Measurements from ENCODE around the gene HIGD1A.

The HIGD1A gene

DNA sequence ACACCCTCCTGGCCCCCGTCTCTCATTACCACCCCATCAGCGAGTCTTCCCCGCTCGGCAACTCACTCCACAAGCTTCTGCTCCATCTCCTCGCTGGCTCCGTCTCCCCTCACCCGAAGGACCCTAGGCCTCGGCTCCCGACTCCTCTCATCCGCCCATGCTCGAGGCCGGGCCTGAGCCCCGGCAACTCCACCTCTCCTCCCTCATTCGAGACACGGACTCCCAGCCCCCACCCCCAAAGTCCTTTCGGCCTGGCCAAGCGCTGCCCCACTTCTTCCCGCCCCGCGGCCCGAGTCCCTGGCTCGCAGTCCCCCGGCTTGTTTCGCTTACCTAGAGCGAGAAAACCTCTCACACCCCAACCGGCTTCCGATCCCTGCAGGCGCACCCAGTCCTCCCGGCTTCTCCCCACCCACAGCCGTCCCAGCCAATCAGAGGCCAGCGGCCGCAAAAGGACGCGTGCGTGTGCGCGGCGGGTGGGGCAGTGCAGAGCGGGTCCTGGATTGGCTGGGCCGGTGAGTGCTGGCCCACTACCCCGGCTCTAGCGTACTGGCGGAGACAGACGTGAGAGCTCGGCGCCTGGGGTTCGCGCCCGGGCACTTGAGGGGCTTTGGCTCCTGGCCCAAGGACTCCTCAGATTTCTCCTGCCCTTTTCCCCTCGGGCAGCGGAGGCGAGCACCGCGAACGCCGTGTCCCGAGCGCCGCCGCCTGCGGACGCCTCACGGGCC is at the start of gene HIGD1A:
Gene HIGD1A (minus strand): TSS at position 385 of the 725 bp plus-strand sequence. CDS start 10,237 bp downstream, outside the sequence.
- peak; percentile 99 for ATAC-seq
- peak within 1 kb of the TSS; percentile 95 to 96 for H3K27ac Mint-ChIP-seq
- peak; percentile 91 to 94 for DNase-seq
- peaks cover 56% of the 10 kb centered on the region for H3K4me1 Mint-ChIP-seq
- peak within 1 kb of the TSS; percentile 94 to 98 for H3K4me3 Mint-ChIP-seq
- H3K9me3 Mint-ChIP-seq: no peaks in the 10 kb centered on the region
- peaks cover 14% of the 10 kb centered on the region for H3K27me3 Mint-ChIP-seq

DNA sequence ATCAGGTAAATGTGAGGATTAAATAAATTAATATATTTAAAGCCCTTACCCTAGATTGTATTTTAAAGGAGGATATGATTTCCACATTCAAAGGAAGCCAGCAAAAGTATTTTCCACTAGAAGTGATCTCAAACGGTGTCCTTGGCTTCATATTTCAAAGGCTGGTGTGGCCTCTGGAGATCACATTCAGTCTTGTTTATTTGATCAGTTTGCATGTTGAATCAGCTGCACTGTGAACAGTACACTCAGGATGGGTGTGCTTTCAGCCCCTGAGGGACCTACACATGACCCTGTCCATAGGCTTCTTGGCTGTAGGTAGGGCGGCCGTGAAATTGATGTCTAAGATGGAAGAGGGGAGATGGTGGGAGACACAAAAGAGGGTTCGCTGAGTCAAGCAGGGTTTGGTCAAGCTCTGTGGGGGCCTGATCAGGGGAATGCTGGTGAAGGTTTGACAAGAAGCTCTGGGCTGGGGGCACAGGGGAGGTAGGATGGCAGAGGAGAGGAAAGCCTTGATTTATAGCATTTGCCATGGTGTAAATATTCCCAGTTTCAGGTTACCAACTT is 49.5 kb upstream of the HIGD1A start:
- H3K9me3 Mint-ChIP-seq: no peaks in the 10 kb centered on the region
- no peaks in the 10 kb centered on the region for H3K4me1 Mint-ChIP-seq

DNA sequence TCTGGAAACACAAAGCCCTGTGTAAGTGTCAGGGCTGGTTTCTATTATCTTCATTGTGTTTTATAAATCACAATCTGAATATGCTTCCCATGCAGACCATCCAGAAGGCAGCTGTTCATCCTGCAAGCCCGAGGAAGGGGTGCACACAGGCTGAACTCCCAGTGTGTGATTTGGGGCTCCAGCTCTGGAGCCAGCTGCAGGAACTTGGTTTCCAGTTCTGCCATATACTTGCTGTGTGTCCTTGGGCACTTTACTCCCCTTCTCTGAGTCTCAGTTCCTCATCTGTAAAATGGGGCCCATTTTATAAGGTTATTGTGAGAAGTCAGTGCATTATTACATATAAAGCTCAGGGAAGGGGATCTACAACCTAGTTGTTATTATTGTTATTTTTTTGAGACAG is 48.8 kb upstream of the HIGD1A start:
- no peak for DNase-seq
- Mint-ChIP-seq H3K4me3 (no peak overlapping the region), H3K27ac (no peak overlapping the region), H3K27me3 (no peaks in the 10 kb centered on the region), H3K9me3 (no peaks in the 10 kb centered on the region), H3K4me1 (no peaks in the 10 kb centered on the region)
- ATAC-seq: no peak

More for the DNA sequence above, 49.5 kb upstream of the HIGD1A start:
- ATAC-seq (no peak), DNase-seq (no peak)
- H3K4me3 Mint-ChIP-seq: no peak overlapping the region
- no peak overlapping the region for H3K27ac Mint-ChIP-seq
- no peaks in the 10 kb centered on the region for H3K27me3 Mint-ChIP-seq

DNA sequence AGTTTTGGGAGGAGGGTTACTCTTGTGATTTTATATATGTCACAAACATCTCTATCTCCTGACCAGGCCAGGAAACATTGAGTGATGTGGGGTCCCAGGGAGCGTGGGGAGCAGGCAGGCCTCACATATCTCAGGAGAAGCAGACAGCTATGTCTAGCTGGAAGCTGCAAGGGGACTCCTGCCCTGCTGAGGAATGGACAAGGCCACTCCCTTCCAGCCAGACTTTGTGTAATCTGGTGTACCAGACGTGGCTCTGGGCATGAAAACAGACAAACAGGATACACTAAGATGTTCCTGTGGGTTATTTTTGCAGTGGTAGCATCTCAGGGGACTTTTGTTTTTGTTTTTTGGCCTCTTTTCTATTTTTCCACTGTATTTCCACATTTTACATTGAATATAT is 48.2 kb upstream of the HIGD1A start:
- H3K27me3 Mint-ChIP-seq: no peaks in the 10 kb centered on the region
- H3K4me3 Mint-ChIP-seq: no peak overlapping the region
- H3K9me3 Mint-ChIP-seq: no peaks in the 10 kb centered on the region
- ATAC-seq (no peak), DNase-seq (no peak)
- H3K27ac Mint-ChIP-seq: no peak overlapping the region
- H3K4me1 Mint-ChIP-seq: peaks cover 3% of the 10 kb centered on the region

DNA sequence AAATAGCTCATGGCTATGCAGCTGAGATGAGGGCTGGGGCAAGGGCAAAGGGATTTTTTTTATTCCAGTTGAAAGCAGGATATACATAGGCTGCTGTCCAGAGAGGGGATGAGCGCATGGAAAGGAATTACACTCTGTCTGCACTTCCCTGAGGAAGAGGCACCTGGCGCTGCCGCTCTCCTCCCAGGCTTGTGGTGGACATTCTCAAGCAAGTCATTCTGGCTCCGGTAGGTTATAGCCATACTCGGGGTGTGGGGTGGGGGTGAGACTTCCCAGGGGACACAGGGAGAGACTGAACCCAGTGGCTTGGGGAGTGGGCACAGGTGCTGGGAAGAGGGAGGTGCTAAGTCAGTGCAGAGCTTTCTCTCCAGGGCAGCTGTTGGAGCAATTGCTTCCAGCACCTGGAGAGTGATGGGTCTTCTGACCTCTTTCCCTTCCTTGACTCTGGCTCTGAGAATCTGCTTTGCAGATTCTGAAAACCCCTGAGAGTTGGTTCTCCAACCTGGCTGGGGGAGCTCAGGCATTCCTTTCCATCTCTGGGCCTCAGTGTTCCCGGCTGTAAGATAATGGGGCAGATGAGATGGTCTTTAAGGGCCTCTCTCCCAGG is 47.0 kb upstream of the HIGD1A start:
- Mint-ChIP-seq H3K4me3 (no peak overlapping the region), H3K27me3 (no peaks in the 10 kb centered on the region), H3K9me3 (no peaks in the 10 kb centered on the region), H3K27ac (no peak overlapping the region), H3K4me1 (peaks cover 14% of the 10 kb centered on the region)
- ATAC-seq: no peak
- DNase-seq: no peak

DNA sequence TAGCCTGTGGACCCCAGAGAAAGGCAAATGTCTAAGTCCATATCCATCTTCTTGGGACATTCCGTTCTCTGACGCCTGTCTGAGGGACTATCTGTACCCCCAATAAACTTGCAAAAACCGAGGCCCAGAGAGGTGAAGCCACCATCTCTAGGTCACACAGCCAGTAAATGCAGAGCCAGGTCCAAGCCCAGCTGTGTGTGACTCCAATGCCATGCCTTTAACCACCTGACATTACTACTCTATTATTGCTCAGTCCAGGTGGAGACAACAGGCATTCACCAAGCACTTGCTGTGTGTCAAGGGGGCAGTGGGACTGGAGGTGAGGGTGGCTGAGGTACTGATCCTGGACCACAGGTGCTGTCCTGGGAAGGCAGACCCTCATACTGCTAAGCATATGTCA is 46.0 kb upstream of the HIGD1A start:
- Mint-ChIP-seq H3K4me1 (peaks cover 18% of the 10 kb centered on the region), H3K4me3 (no peak overlapping the region), H3K27ac (no peak overlapping the region), H3K27me3 (no peaks in the 10 kb centered on the region), H3K9me3 (no peaks in the 10 kb centered on the region)
- ATAC-seq: no peak
- DNase-seq: no peak

DNA sequence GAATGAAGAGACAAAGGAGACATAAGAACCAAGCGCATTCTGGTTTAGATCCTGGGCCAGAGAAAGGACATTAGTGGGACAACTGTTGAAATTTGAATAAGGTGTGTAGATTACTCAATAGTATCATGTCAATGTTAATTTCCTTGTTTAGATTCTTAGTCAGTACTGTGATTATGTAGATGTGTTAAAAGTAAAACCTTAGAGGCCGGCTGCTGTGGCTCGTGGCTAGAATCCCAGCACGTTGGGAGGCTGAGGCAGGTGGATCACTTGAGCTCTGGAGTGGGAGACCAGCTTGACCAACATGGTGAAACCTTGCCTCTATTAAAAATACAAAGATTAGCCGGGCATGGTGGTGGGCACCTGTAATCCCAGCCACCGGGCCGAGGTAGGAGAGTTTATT is 44.7 kb upstream of the HIGD1A start:
- Mint-ChIP-seq H3K9me3 (no peaks in the 10 kb centered on the region), H3K4me1 (peaks cover 18% of the 10 kb centered on the region), H3K27ac (no peak overlapping the region), H3K4me3 (no peak overlapping the region), H3K27me3 (peaks cover 2% of the 10 kb centered on the region)
- no peak for ATAC-seq
- DNase-seq: no peak

DNA sequence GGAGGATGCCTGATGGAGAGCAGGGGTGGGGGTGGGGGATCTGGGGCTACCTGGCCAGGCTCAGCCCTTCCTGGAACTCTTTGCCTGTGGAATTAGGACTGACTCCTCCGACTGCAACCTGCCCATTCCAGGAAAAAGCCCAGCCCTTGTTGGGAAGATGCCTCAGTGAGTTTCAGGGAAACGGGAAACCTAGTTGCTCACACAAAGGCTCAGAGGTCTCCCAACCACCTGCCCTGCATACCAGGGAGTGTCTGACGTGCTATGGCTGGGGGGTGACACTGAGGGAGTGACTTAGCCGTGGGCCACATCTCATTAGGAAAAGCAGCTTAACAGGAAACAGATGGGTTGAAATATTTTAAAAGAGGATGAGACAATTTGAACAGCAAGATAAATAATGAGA is 43.4 kb upstream of the HIGD1A start:
- peak overlapping the region in 1 of 2 donors; percentile 96 for H3K27ac Mint-ChIP-seq

DNA sequence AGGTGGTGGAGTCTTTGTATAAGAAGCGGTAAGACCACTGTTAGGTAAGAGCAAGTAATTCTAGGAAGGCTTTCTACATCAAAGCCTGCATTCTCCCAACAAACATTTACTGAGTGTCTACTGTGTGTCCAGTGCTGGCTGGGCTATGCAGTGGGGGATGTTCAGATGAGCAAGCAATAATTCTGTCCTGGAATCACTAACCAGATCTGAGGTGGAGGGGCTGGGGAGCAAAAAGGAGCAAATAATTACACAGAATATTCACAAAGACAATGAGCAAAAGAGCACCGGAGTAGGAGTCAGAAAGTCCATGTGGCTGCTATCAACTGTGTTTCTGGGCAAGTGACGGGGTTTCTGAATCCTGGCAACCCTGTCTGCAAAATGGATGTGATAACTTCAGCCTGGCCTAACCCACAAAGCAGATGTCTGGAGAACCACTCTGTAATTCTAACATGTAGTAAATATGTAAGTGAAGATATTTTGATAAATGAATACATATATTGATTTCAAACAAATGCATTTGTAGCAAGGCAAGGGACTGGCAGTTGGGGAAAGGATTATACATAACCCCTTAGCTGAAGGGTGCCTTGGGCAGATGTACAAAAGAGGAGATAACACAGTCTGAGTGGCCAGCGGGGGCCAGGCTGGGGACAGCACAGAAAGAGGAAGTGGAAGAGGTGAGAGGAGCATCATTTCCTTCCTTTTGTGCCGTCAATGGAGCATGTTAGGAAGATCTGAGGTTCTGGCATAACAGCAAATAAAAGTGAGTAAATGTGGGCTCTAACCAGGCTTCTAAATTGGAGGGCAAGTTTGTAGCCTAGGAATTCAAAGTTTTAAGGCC is 42.6 kb upstream of the HIGD1A start:
- H3K4me3 Mint-ChIP-seq: peak overlapping the region; percentile 70 to 72
- no peak for DNase-seq
- H3K4me1 Mint-ChIP-seq: peaks cover 18% of the 10 kb centered on the region

More for the DNA sequence above, 43.4 kb upstream of the HIGD1A start:
- H3K4me1 Mint-ChIP-seq: peaks cover 18% of the 10 kb centered on the region
- H3K9me3 Mint-ChIP-seq: no peaks in the 10 kb centered on the region
- H3K27me3 Mint-ChIP-seq: peaks cover 9% of the 10 kb centered on the region
- ATAC-seq: no peak
- peak overlapping the region; percentile 70 to 72 for H3K4me3 Mint-ChIP-seq
- DNase-seq: no peak

DNA sequence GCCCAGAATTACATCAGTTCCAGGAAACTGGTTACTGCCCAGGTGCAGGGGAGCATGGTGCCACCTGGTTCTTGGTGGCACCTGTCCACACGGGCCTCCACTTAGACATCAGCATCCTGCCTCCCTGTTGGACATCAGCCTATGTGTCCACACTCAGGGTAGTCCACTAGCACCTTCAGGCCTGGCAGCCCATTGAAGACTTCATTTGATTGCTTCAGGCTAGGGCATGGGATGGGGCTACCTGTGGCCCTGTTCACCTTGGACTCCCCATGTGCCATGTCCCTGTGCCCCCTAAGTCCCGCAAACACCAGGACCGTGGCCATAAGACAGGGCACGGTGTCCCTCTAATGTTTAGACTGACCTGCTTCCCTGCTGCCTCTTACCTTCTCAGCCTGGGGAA is 40.5 kb upstream of the HIGD1A start:
- Mint-ChIP-seq H3K4me1 (peaks cover 19% of the 10 kb centered on the region), H3K27me3 (peaks cover 9% of the 10 kb centered on the region), H3K27ac (no peak overlapping the region), H3K4me3 (no peak overlapping the region), H3K9me3 (no peaks in the 10 kb centered on the region)
- DNase-seq (no peak), ATAC-seq (no peak)

More for the DNA sequence above, 42.6 kb upstream of the HIGD1A start:
- Mint-ChIP-seq H3K27me3 (peaks cover 9% of the 10 kb centered on the region), H3K9me3 (no peaks in the 10 kb centered on the region), H3K27ac (peak overlapping the region; percentile 65 to 96)
- ATAC-seq: peak; percentile 79

DNA sequence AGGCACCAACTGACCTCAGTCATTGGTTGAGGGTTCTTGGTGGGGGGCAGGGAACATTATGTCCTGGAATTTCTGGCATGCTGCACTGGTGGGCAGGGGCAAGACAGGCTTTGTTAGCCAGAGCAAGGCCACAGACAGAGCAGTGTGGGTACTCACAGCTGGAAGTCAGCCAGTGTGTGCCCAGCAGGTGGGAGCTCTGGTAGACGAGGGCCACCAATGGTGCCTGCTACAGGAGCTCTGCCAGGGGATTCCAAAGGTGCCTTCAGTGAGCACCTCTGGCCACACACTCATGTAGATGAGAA is 40.1 kb upstream of the HIGD1A start:
- Mint-ChIP-seq H3K9me3 (no peaks in the 10 kb centered on the region), H3K27ac (no peak overlapping the region), H3K4me3 (no peak overlapping the region), H3K4me1 (peaks cover 23% of the 10 kb centered on the region), H3K27me3 (peaks cover 9% of the 10 kb centered on the region)
- DNase-seq: no peak
- ATAC-seq: no peak

DNA sequence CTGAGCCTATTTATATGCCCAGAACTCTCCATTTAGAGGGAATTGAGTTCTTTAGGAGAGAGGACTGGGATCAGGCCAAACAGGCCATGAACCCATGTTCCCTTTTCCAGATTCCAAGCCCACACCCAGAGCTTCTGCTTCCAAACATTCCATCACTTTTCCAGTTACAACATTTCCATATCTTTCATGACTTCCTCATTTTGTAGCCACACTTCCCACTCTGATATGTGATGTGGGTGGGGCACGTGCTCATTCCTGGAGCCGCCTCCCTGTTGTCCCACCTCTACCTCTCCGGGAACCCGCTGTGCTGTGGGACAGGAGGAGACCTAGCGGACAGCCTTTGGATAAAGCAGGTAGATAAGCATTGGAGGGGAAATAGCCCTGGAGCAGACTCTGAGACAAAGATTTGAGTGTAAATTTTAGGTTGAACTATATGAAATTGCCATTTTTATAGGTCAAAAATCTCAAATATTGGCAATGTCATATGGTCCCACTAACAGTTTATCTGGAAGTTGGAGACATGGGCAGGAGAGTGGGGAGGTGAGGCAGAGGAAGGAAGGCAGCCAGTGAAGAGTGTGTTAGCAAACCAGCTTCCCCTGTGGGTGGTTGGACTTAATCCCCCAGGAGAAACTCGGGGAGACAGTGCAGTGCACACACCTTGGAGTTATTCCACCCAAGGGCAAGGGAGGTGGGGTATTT is 39.6 kb upstream of the HIGD1A start:
- H3K4me3 Mint-ChIP-seq: no peak overlapping the region
- H3K27me3 Mint-ChIP-seq: peaks cover 9% of the 10 kb centered on the region
- no peaks in the 10 kb centered on the region for H3K9me3 Mint-ChIP-seq
- DNase-seq (no peak), ATAC-seq (no peak)
- H3K4me1 Mint-ChIP-seq: peaks cover 23% of the 10 kb centered on the region
- no peak overlapping the region for H3K27ac Mint-ChIP-seq

DNA sequence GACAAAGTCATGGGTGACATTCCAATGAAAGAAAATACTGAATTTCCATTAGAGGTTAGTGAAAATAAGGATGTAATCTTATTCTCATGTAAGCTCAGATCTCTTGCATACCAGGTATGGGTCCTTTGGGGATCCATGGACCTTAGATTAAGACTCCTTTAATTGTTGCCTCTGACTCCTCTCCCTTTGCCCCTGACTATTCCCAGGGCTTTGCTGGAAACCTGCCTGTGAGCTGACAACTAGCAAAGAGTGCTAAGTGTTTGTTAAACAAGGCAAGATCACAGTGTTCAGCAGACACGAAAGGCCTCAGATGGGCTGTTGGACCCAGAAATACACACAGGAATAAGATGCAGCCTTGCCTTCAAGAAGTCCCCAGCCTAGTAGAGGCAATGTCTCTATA is 37.0 kb upstream of the HIGD1A start:
- DNase-seq (no peak), ATAC-seq (no peak)
- Mint-ChIP-seq H3K4me1 (peaks cover 8% of the 10 kb centered on the region), H3K4me3 (no peak overlapping the region), H3K9me3 (no peaks in the 10 kb centered on the region), H3K27ac (no peak overlapping the region), H3K27me3 (peaks cover 9% of the 10 kb centered on the region)

DNA sequence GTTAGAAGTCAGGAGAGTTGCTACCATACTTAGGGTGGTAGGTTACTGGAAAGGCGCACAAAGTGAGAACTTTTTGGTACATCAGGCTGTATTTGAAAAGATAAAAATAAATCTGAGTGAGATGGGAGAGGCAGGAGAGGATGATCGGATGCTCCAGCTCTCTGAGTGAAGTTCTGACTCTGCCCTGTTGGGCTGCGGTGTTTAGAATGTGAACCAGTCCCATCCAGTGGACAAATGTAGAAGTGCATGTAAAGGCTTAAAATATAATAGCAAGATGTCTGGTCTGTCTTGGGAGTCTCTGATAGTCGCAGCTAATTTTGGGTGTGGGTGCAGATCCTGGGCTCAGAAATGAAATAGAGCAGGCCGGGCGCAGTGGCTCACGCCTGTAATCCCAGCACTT is 35.3 kb upstream of the HIGD1A start:
- no peaks in the 10 kb centered on the region for H3K9me3 Mint-ChIP-seq
- H3K4me1 Mint-ChIP-seq: peaks cover 5% of the 10 kb centered on the region
- peak; percentile 19 to 34 for DNase-seq
- H3K27me3 Mint-ChIP-seq: peaks cover 16% of the 10 kb centered on the region
- no peak overlapping the region for H3K27ac Mint-ChIP-seq
- peak; percentile 93 for ATAC-seq
- H3K4me3 Mint-ChIP-seq: no peak overlapping the region

DNA sequence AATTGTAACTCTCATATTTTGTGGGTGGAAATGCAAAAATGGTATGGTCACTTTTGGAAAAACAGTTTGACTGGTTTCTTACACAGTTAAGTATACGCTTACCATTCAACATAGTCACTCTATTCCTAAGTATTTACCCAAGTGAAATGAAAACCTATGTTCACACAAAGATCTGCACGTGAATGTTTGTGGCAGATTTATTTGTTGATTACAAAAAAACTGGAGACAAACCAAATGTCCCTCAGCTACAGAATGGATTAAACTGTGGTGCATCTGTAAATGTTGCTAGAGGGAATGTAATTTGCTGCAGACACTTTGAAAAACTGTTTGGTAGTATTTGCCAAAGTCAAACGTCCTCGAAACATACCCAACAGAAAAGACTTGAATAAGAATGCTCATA is 34.3 kb upstream of the HIGD1A start:
- Mint-ChIP-seq H3K9me3 (no peaks in the 10 kb centered on the region), H3K27ac (no peak overlapping the region)

More for the DNA sequence above, 34.3 kb upstream of the HIGD1A start:
- Mint-ChIP-seq H3K4me3 (no peak overlapping the region), H3K4me1 (peaks cover 5% of the 10 kb centered on the region), H3K27me3 (peaks cover 9% of the 10 kb centered on the region)
- no peak for ATAC-seq
- no peak for DNase-seq

Measured in stimulated activated naive CD8-positive, alpha-beta T cell treated with anti-CD3 and anti-CD28 coated beads, Interleukin-15, amount 100 ng/mL, for 72 hours (primary cell).